ENCODE measurements around the gene IMPA2.

Gene IMPA2

GRCh38 chr18:12012697-12013096 lies 31.4 kb downstream of the IMPA2 start (continued):
- TF ChIP-seq PRDM2 (tag by site-specific recombination; IDR thresholded peaks at IDR 0.05; ENCODE audit: borderline replicate concordance) (no peak), ZNF214 (tag by site-specific recombination; IDR thresholded peaks at IDR 0.05; ENCODE audit: borderline replicate concordance) (no peak), ZNF596 (tag by site-specific recombination; IDR thresholded peaks at IDR 0.05) (no peak), ZNF133 (tag by site-specific recombination; IDR thresholded peaks at IDR 0.05) (no peak), ZBTB44 (tag by site-specific recombination; IDR thresholded peaks at IDR 0.05) (no peak), IKZF3 (tag by site-specific recombination; IDR thresholded peaks at IDR 0.05) (no peak), ZFP41 (tag by site-specific recombination; IDR thresholded peaks at IDR 0.05; ENCODE audit: borderline replicate concordance) (no peak), ZNF146 (tag by site-specific recombination; IDR thresholded peaks at IDR 0.05) (no peak), ZFP37 (tag by site-specific recombination; IDR thresholded peaks at IDR 0.05) (no peak), BCL11A (tag by site-specific recombination; IDR thresholded peaks at IDR 0.05; ENCODE audit: low read depth) (no peak)

- H3K36me3 ChIP-seq (ENCODE audit: control insufficient read depth in 2 of 2, insufficient read depth in 1 of 2, low read length in 2 of 2): peaks cover 0 to 4% of the 10 kb centered on the region in 2 experiments; a peak in 2 of 3 replicates
- no peak for TF ChIP-seq ZNF302 (tag by site-specific recombination; IDR thresholded peaks at IDR 0.05; ENCODE audit: low read depth)
- no peak for TF ChIP-seq WT1 (tag by site-specific recombination; IDR thresholded peaks at IDR 0.05)
- TF ChIP-seq ZNF514 (tag by site-specific recombination; IDR thresholded peaks at IDR 0.05): no peak
Measured at GRCh38 chr18:12013186-12013916, 32.0 kb downstream of the IMPA2 start.

GRCh38 chr18:12014086-12014485 lies 32.8 kb downstream of the IMPA2 start:
- TF ChIP-seq BCL11A (tag by site-specific recombination; IDR thresholded peaks at IDR 0.05; ENCODE audit: low read depth) (no peak), ZNF560 (tag by site-specific recombination; IDR thresholded peaks at IDR 0.05; ENCODE audit: borderline replicate concordance) (no peak), REPIN1 (tag by site-specific recombination; IDR thresholded peaks at IDR 0.05; ENCODE audit: low read depth) (no peak), ZNF473 (tag by site-specific recombination; IDR thresholded peaks at IDR 0.05) (no peak), EGR2 (tag by site-specific recombination; IDR thresholded peaks at IDR 0.05; ENCODE audit: low read depth) (0 out of 2 replicates have a peak, but pooled peaks have one; percentile 10), ZNF660 (tag by site-specific recombination; IDR thresholded peaks at IDR 0.05) (no peak), ZNF558 (tag by site-specific recombination; IDR thresholded peaks at IDR 0.05) (no peak)
- CTCF ChIA-PET: interaction anchor here (0.6 to 2.3 kb wide), 6 partner anchors 19 to 242 kb away, joined by 3 to 15 read pairs (median 3); no protein-coding TSS in a partner anchor
- POLR2A ChIA-PET: no interaction called here
- no peak overlapping the region for H3K4me3 ChIP-seq (ENCODE audit: low read depth, low read length)
- H3K9me3 ChIP-seq (ENCODE audit: control insufficient read depth, insufficient read depth, low read depth, low read length): no peaks in the 10 kb centered on the region
- peaks cover 2 to 4% of the 10 kb centered on the region in 2 experiments; a peak in 2 of 3 replicates for H3K36me3 ChIP-seq (ENCODE audit: control insufficient read depth in 2 of 2, insufficient read depth in 1 of 2, low read length in 2 of 2)
- H3K4me1 ChIP-seq (ENCODE audit: control insufficient read depth, insufficient read depth, low read length): no peaks in the 10 kb centered on the region
- H3K27ac ChIP-seq (ENCODE audit: extremely low read depth, low read depth, low read length): no peak overlapping the region

More at GRCh38 chr18:12013186-12013916, 32.0 kb downstream of the IMPA2 start:
- Histone ChIP-seq H3K27ac (ENCODE audit: extremely low read depth, low read depth, low read length) (no peak overlapping the region), H3K9me3 (ENCODE audit: control insufficient read depth, insufficient read depth, low read depth, low read length) (no peaks in the 10 kb centered on the region), H3K4me1 (ENCODE audit: control insufficient read depth, insufficient read depth, low read length) (no peaks in the 10 kb centered on the region), H3K4me3 (ENCODE audit: low read depth, low read length) (no peak overlapping the region)
- CTCF ChIA-PET: interaction anchor here (0.6 to 2.3 kb wide), 10 partner anchors 18 to 1146 kb away, joined by 3 to 15 read pairs (median 3); no protein-coding TSS in a partner anchor
- POLR2A ChIA-PET: no interaction called here

Data from HEK293 (cell line).